HG03097 (cell line): ENCODE results near the gene ARHGAP9.
"Not testable (repeated sequence)": the region's sequence is repeated elsewhere in the genome, so short reads cannot be mapped to it uniquely, and the experiment has no call there.

Experiments used
- ATAC-seq: cut with Tn5 transposase; IDR thresholded peaks from one replicate; pipeline ENCODE4 v1.9.1; 2021; ENCODE audit not compliant: unreplicated experiment, low FRiP score

Gene ARHGAP9

DNA sequence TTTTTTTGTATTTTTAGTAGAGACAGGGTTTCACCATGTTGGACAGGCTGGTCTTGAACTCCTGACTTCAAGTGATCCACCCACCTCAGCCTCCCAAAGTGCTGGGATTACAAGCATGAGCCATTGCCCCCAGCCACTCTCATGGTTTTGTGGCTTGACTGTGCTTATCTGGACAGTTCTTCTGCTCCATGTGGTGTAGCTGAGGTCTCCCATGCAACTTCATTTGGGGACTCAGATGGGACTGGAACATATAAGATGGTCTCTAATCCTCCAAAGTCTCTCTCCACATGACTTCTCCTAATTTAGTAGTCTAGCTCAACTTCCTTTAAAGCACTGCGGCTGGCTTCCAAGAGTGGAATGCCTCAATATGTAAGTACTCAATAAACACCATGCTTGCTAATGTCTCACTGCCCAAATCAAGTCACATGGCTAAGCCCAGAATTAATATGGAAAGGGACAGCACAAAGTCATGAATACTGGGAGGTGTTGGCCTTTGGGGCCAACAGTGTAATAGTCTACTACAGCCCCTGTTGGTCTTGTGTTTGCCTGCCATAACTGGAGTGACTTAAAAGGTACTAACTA, 37.7 kb downstream of the ARHGAP9 start:
- ATAC-seq = no peak

DNA sequence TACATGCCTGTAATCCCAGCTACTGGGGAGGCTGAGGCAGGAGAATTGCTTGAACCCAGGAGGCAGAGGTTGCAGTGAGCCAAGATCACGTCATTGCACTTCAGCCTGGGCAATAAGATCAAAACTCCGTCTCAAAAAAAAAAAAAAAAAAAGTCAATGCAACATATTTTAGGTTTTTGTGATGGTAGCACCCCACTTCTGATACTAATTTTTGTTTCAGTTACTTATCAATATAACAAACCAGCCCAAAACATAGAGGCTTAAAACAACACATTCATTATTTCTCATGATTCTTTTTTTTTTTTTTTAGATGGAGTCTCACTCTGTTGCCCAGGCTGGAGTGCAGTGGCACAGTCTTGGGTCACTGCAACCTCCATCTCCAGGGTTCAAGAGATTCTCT, 38.3 kb downstream of the ARHGAP9 start:
- not testable (repeated sequence) for ATAC-seq

DNA sequence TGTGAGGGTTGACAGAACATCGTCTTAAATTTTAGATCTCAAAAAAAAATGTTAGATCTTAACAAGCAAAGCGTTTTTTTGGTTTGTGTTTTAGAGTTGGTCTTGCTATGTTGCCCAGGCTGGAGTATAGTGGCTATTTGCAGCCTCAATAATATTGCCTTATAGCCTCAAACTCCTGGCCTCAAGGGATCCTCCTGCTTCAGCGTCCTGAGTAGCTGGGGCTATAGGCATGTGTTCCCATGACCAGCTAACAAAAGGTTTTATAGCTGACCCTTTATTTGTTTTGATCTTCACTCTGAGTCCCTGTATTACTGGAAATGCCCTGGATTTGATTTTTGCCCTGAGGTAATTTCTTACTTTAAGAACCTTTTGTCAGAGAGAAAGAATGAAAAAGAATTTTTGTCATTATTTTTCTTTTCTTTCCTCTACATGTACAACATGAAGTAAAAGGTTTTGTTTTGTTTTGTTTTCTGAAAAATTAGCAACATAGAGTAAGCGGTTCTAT, 39.9 kb downstream of the ARHGAP9 start:
- ATAC-seq = no peak

DNA sequence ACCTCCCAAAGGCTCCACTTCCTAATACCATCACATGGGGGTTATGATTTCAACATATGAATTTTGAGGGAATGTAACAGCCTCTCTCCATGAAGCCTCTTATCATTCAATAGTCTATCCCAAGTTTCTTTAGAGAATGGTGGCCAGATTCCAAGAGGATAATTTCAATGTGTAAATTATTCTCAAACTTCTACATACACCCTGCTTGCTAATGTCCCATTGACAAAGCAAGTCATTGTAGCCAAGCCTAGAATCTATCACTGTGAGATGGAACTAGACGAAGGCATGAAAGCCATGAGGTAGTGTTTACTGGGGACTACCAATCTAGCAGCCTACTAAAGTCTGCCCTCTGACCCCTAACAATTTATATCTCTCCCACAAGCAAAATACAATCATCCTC, 41.3 kb downstream of the ARHGAP9 start:
- ATAC-seq = no peak

DNA sequence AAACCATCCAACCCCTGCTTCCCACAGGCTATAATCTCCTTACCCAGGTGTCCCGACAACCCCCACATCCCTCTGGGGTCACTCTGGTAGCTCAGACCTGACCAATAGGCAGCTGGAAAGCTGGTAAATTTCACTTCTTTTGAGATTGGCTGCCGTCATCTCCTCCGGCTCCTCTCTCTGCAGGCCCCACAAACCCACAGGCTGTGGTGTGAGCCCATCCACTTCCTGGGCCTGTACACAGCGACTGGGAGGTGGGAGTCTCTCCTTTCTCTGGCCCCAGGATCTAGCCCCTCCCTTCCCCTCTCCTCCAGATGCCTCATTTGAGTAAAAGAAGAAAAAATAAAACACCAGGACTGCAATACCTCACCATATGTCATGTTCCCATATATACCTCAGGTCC, 44.4 kb downstream of the ARHGAP9 start:
- no peak for ATAC-seq

DNA sequence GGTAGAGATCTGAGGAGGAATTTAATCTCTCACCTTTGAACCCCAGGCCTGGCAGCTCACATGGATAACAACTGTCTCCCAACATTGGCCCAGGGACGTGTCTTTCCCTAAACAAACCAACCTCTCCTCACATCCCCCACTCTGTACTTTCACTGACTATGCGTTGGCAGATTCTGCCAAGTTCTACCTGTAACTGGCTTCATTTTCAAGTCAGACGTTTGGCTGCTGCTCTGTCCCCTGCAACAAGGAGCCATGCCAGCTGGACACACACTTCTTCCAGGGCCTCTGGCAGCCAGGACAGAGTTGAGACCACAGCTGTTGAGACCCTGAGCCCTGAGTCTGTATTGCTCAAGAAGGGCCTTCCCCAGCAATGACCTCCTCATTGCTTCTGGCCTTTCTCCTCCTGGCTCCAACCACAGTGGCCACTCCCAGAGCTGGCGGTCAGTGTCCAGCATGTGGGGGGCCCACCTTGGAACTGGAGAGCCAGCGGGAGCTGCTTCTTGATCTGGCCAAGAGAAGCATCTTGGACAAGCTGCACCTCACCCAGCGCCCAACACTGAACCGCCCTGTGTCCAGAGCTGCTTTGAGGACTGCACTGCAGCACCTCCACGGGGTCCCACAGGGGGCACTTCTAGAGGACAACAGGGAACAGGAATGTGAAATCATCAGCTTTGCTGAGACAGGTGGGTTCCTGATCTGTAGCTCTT, 45.0 kb downstream of the ARHGAP9 start, which contains the start of gene INHBC:
INHBC (plus strand) TSS at position 268 of the 707 bp plus-strand sequence; CDS start at position 371, 103 bp downstream.
- no peak for ATAC-seq

DNA sequence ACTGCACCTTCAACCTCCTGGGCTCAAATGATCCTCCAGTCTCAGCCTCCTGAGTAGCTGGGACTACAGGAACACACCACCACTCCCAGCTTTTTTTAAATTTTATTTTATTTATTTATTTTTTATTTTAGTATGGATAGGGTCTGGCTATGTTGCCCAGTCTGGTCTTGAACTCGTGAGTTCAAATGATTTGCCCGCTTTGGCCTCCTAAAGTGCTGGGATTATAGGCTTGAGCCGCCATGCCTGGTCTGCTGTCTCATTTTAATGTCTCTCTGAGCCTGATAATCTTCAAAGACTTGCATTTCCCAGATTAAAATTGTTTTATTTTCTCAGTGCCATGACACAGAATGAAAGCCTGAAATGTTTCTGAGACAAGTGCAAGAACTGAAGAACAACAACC, 46.3 kb downstream of the ARHGAP9 start:
- ATAC-seq = no peak

DNA sequence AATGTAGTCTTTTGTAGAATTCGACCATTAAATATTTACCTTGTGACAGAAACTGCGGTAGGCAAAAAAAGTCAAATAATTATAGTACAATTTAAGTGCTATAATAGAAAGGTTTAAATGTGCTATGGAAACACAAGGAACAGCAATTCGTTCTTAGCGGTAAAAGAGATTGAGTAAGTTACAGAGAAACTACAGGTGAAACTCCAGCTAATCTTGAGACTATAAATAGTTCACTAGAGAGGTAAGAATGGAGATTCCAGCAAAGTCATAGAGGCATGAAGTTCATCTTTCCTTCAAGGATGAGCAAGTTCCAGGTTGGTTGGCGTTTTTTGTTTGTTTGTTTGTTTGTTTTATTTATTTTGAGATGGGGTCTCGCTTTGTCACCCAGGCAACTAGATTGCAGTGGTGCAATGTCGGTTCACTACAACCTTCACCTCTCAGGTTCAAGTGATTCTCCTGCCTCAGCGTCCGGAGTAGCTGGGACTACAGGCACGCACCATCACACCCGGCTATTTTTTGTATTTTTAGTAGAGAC, 47.9 kb downstream of the ARHGAP9 start:
- ATAC-seq = no peak

DNA sequence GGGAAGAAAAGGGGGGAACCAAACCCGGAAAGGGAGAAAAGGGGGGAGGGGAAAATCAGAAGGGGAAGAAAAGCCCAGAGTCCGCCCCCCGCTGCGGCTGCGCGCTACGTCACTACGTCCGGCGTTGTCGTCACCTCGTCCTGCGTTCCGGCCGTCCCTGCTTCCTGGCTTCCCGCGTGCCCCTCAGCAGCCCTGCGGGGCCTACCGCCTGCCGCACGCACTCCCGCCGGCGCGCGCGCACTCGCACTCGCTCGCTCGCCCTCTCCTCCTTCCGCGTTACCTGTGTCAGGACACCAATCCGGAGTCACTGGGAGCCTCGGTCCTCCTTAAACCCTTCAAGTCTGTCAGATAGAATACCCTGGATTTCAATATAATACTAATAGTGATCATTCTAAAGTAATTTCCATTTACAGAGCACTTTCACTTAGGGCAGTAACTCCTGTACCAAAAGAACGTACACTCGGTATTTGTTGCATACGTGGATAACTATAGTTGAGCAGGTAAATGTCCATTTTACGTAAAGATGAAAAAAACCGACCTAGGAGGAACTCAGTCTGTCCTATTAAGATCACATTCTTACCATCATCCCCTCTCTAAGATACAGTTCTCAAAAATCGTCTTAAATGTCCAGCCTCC, 48.6 kb downstream of the ARHGAP9 start, which contains the start of gene R3HDM2:
R3HDM2 (minus strand) TSS at position 113 of the 636 bp plus-strand sequence. CDS start 120,615 bp downstream, outside the sequence.
- ATAC-seq = peak; percentile 83

DNA sequence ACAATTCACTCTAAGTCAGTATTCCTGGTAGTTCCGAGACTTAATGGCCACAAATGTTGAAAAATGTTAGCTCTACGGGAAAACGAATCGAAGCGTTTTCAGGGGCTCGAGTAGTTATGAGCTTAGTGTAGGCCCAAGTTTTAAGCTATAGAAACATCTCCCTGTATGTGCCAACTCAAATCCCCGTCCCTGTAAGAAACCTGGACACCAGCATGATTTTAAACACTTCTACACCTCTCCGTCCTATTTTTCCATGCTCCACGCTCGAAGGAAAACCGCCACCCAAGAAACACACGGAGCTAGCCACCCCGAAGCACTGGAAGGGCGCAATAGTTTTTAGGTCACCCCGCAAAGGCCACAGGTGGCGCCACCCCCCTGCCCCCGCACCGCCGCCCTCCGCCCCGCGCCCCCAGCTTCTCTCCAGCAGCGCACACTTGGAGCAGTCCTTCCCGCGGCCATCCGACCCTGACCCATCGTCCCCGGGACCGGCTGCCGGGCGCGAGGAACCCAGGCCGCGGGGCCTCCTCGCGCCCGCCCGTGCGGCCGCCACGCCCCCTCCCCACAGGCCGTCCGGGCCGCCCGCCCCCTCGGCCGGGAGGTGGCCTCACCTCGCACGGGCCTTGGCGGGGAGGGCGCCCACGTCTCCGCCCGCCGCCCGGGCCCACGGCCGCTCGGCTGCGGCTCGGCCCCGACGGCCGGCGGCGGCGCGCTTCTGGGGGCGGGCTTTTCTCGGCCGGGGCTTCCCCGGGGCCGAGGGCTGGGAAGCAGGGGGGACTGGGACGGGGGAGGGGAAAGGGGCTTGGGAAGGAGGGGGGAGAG, 49.3 kb downstream of the ARHGAP9 start:
- peak; percentile 44 for ATAC-seq

DNA sequence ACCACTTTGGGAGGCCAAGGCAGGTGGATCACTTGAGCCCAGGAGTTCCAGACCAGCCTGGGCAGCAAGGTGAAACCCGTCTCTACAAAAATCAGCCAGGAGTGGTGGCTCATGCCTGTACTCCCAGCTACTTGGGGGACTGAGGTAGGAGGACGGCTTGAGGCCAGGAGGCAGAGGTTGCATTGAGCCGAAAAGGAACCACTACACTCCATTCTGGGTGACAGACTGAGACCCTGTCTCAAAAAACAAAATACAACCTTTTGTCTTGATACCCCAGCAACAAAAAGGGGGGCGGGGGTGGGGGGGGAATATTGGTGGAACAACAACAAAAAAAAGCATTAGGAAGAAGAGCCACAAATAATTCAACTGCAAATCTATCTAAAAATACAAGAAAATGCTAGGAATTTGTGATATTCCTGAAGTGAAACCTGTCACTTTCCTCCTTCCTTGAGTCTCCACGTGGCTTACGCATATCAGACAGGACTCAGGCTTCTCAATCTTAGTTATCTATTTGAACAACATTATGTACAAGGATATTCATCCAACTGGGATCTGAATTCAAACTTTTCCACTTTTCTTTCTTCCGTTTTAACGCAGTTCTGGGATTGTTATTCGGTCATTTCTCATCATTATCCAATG, 50.1 kb downstream of the ARHGAP9 start:
- ATAC-seq = no peak

DNA sequence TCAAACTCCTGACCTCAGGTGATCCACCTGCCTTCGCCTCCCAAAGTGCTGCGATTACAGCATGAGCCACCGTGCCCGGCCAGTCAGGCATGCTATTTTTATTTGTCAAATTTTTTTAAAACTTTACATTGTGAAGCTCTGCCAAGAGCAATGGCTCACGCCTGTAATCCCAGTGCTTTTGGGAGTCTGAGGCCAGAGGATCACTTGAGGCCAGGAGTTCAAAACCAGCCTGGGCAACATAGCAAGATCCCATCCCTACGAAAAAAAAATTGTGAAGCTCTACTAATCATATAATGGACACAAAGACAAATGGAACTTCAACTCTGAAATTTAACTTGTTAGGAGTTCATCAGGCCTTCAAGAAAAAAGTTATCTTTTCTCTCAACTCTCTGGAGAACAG, 50.7 kb downstream of the ARHGAP9 start:
- ATAC-seq = no peak

DNA sequence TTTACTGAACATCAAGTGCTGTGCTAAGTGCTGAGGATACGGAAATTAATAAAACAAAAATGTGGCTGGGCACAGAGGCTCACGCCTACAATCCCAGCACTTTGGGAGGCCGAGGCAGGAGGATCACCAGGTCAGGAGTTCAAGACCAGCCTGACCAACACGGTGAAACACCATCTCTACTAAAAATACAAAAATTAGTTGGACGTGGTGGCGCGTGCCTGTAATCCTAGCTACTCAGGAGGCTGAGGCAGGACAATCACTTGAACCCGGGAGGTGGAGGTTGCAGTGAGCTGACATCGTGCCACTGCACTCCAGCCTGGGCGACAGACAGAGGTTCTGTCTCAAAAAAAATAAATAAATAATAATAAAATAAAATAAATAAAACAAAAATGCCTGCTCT, 52.7 kb downstream of the ARHGAP9 start:
- not testable (repeated sequence) for ATAC-seq
